NOMO-1 treated with dmso at 0.1 percent for 144 hours (cell line): ENCODE results near the gene ARL6IP4.
A peak's percentile ranks its signal among the peaks of the same experiment; 100 is the strongest.
"Not testable (repeated sequence)": the region's sequence is repeated elsewhere in the genome, so short reads cannot be mapped to it uniquely, and the experiment has no call there.

ENCODE experiments used
- DNase-seq: peaks from one replicate; lab custom pipeline; 2025; ENCODE audit not compliant: unreplicated experiment; lab: John Stamatoyannopoulos, UW

Gene ARL6IP4

GRCh38 chr12:122980183-122981035, at the start of gene ARL6IP4:
TSS of gene ARL6IP4 (plus strand) at chr12:122980681. CDS start at chr12:122981140, 459 bp downstream.
- peak; percentile 34 for DNase-seq

GRCh38 chr12:122932207-122932606, 48.3 kb upstream of the ARL6IP4 start:
- no peak for DNase-seq

GRCh38 chr12:122934722-122935121, 45.8 kb upstream of the ARL6IP4 start:
- DNase-seq: no peak

GRCh38 chr12:122935318-122935717, 45.2 kb upstream of the ARL6IP4 start:
- DNase-seq: no peak

GRCh38 chr12:122937622-122938091, 42.8 kb upstream of the ARL6IP4 start:
- peak; percentile 2 for DNase-seq

GRCh38 chr12:122939125-122939524, 41.4 kb upstream of the ARL6IP4 start:
- no peak for DNase-seq

- not testable (repeated sequence) for DNase-seq
Measured at GRCh38 chr12:122941351-122941750, 39.1 kb upstream of the ARL6IP4 start.

- DNase-seq: no peak
Measured at GRCh38 chr12:122942637-122943036, 37.8 kb upstream of the ARL6IP4 start.

GRCh38 chr12:122943196-122943595, 37.3 kb upstream of the ARL6IP4 start:
- no peak for DNase-seq

GRCh38 chr12:122944605-122945592, 35.6 kb upstream of the ARL6IP4 start:
- no peak for DNase-seq

- peak; percentile 73 for DNase-seq
Measured at GRCh38 chr12:122946690-122947341, 33.7 kb upstream of the ARL6IP4 start.

- no peak for DNase-seq
Measured at GRCh38 chr12:122947352-122947792, 33.1 kb upstream of the ARL6IP4 start.

- DNase-seq: no peak
Measured at GRCh38 chr12:122948605-122949004, 31.9 kb upstream of the ARL6IP4 start.

GRCh38 chr12:122949405-122949804, 31.1 kb upstream of the ARL6IP4 start:
- no peak for DNase-seq

GRCh38 chr12:122949816-122950675, 30.4 kb upstream of the ARL6IP4 start:
- no peak for DNase-seq

- DNase-seq: no peak
Measured at GRCh38 chr12:122951406-122951805, 29.1 kb upstream of the ARL6IP4 start.

- peak; percentile 48 for DNase-seq
Measured at GRCh38 chr12:122951979-122952892, 28.2 kb upstream of the ARL6IP4 start.

GRCh38 chr12:122955156-122955555, 25.3 kb upstream of the ARL6IP4 start:
- no peak for DNase-seq

GRCh38 chr12:122956035-122956434, 24.4 kb upstream of the ARL6IP4 start:
- DNase-seq: no peak
